T-helper 9 cell (primary cell): ENCODE measurements around the gene OR8K5.
"Not testable (repeated sequence)": the region's sequence is repeated elsewhere in the genome, so short reads cannot be mapped to it uniquely, and the experiment has no call there.

Source experiments
- DNase-seq: peaks from one replicate; pipeline ENCODE4 v3.0.0-alpha.2; 2020
- total RNA-seq, 2 donors: gene quantifications; one replicate each; lab custom pipeline; 2026; lab: John Stamatoyannopoulos, UW

OR8K5 gene
- total RNA-seq = 0 reads per million in 2 donors

- DNase-seq = no peak
Measured at GRCh38 chr11:56160217-56160616, at the start of gene OR8K5. OR8K5 (minus strand) TSS chr11:56160317; CDS start chr11:56160317, 0 bp downstream.

GRCh38 chr11:56207790-56208189 is 47.7 kb upstream of the OR8K5 start:
- DNase-seq = no peak

GRCh38 chr11:56197367-56197766 is 37.2 kb upstream of the OR8K5 start:
- DNase-seq = no peak

DNA sequence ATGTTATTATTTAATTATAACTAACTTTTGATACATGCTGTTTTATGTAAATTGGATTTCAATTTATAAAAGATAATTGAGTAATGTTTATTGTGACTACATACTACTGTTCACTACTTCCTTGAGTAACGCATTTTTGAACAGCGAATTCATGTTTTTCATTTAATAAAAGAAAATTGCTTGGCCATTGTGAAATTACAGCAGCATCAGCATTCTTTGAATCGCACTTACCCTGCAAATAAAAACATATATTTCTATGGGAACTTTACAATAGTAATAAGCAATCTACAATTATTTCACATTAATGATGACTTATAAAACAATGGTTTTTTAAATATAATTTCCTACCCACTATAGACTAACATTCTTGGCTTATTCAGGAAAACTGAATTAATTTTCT is 36.6 kb upstream of the OR8K5 start:
- DNase-seq = no peak

- no peak for DNase-seq
Measured at GRCh38 chr11:56188602-56189001, 28.5 kb upstream of the OR8K5 start.

- no peak for DNase-seq
Measured at GRCh38 chr11:56183459-56183858, 23.3 kb upstream of the OR8K5 start.

DNA sequence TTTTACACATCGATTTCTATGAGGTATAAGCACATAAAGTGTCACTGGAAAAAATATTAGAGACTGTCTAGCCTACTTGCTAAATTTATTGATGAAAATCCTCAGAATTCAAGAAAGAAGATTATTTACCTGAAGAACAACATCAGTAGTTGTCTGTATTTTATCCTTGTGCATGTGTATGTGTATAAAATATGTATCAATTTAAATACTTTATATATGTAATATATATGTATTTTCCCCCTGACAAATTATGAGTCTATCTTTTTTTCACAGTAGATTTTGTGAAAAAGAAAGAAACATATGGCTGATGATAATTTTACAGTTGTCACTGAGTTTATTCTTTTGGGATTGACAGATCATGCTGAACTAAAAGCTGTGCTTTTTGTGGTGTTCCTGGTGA is 16.2 kb upstream of the OR8K5 start, which contains the start of gene OR5J2:
OR5J2 (plus strand) TSS at position 301 of the 400 bp plus-strand sequence; CDS start at position 301, 0 bp downstream.
- no peak for DNase-seq

DNA sequence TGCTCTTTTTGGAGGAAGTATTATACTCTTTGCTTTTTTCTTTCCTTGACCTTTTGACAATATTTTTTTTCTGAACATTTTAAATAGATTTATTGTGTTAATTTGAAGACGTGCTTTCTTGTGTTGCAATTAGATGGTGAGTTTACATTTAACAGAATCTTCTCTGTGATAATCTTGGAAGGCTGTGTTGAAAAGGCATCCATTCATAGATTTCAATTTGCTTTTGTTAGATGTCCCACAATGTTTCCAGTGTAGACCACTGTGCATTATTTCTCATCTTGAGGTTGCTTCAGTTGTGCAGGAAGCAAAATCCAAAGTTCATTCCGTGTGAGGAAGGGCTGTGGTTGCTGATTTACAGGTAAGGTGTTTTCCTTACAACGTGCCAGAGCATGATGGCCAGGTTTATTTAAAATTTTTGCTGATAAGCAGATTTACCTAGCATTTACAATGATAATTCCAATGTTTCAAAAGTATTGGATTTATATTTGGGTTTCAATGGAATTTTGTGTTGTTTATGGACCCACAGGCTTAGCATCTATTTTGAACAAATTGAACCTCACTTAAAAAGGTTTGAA is 12.2 kb upstream of the OR8K5 start:
- DNase-seq = no peak

GRCh38 chr11:56163804-56164203 is 3.7 kb upstream of the OR8K5 start:
- DNase-seq = no peak

GRCh38 chr11:56152333-56152732 is 7.8 kb downstream of the OR8K5 start:
- no peak for DNase-seq

DNA sequence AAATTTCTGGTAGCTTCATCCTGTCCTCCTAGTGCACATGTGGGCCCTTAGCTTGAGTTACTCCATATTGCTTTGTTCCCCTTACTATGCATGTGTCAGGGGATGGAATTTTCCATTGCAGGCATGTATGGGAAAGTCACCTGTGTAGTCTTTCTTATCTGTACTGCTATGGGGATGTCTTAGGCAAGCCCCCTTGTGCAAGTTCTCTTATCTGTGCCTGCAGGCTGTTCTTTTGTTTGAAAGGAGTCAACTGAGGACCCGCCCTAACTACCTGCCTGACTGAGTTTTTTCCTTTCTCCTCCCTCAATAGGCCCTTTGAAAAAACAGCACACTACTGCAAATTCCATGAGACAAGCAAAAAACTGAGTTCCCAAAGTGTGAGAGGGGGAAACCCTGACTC is 8.7 kb downstream of the OR8K5 start:
- DNase-seq = no peak

DNA sequence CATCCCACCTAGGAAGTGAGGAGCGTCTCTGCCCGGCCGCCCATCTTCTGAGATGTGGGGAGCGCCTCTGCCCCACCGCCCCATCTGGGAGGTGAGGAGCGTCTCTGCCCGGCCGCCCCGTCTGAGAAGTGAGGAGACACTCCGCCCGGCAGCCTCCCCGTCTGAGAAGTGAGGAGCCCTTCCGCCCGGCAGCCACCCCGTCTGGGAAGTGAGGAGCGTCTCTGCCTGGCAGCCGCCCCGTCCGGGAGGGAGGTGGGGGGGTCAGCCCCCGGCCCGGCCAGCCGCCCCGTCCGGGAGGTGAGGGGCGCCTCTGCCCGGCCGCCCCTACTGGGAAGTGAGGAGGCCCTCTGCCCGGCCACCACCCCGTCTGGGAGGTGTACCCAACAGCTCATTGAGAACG is 16.4 kb downstream of the OR8K5 start:
- DNase-seq = not testable (repeated sequence)

GRCh38 chr11:56140151-56140661 is 19.9 kb downstream of the OR8K5 start, which contains the start of gene OR8J3:
OR8J3 (minus strand) TSS chr11:56140201; CDS start chr11:56137718, 2,483 bp downstream.
- no peak for DNase-seq

DNA sequence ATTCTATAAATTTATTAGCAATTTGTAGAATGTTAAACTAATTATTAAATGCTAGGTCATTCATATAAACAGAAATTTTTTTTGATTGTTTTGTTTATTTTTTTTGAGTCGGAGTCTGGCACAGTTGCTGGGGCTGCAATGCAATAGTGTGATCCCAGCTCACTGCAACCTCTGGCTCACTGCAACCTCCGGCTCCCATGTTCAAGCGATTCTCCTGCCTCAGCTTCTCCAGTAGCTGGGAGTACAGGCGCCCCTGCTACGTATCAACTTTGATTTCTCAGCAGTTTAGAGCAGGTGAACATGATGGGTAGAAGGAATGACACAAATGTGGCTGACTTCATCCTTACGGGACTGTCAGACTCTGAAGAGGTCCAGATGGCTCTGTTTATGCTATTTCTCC is 38.0 kb downstream of the OR8K5 start, which contains the start of gene OR8H3:
OR8H3 (plus strand) TSS at position 301 of the 400 bp plus-strand sequence; CDS start at position 301, 0 bp downstream.
- no peak for DNase-seq
